GM23338 (cell line): ENCODE results near the gene GABBR1. TPM values are rescaled to one million over a fixed set of nuclear protein-coding genes. Genes with fewer than 3 reads are reported as not detected.

Source experiments
- ATAC-seq: fragments of 200-7000 bp; cut with Tn5 transposase; 3 replicates; pipeline ENCODE4 v1.9.1; 2020
- DNase-seq: peaks from one replicate; pipeline ENCODE4 v3.0.0-alpha.2; 2015; ENCODE audit warnings: low spot score
- H2AFZ ChIP-seq: fragments of 200-600 bp; sonication (generic); 2 replicates; pipeline ENCODE4 v1.8.0; 2016; ENCODE audit warnings: antibody characterized with exemption, mild to moderate bottlenecking, moderate library complexity
- H3F3A ChIP-seq: fragments of 200-600 bp; sonication (generic); replicated peaks from 2 replicates; pipeline ENCODE4 v1.8.0; 2017; ENCODE audit warnings: antibody characterized with exemption, mixed run types, low read depth
- H3K27ac ChIP-seq: fragments of 200-600 bp; sonication (generic); 2 replicates; pipeline ENCODE4 v1.6.1; 2016; ENCODE audit warnings: low read depth
- H3K27me3 ChIP-seq: fragments of 200-600 bp; sonication (generic); 2 replicates; pipeline ENCODE4 v1.8.0; 2016; ENCODE audit warnings: mild to moderate bottlenecking, mixed run types, moderate library complexity; ENCODE audit not compliant: insufficient read depth
- H3K36me3 ChIP-seq: fragments of 200-600 bp; sonication (generic); 2 replicates; pipeline ENCODE4 v1.8.0; 2016; ENCODE audit warnings: mild to moderate bottlenecking; ENCODE audit not compliant: insufficient read depth
- H3K4me1 ChIP-seq: fragments of 200-600 bp; sonication (generic); 2 replicates; pipeline ENCODE4 v1.8.0; 2016; ENCODE audit warnings: mild to moderate bottlenecking, moderate library complexity; ENCODE audit not compliant: insufficient read depth
- H3K4me2 ChIP-seq: fragments of 200-600 bp; sonication (generic); 2 replicates; pipeline ENCODE4 v1.7.1; 2017; ENCODE audit warnings: mixed run types
- H3K4me3 ChIP-seq: fragments of 200-600 bp; sonication (generic); 2 replicates; pipeline ENCODE4 v1.6.1; 2016; ENCODE audit warnings: mixed run types
- H3K79me2 ChIP-seq: fragments of 200-600 bp; sonication (generic); replicated peaks from 2 replicates; pipeline ENCODE4 v1.8.0; 2017; ENCODE audit warnings: mild to moderate bottlenecking; ENCODE audit not compliant: insufficient read depth
- H3K9me2 ChIP-seq: fragments of 200-600 bp; sonication (generic); 2 replicates; pipeline ENCODE4 v1.8.0; 2017; ENCODE audit not compliant: insufficient read depth
- H4K20me1 ChIP-seq: fragments of 200-600 bp; sonication (generic); replicated peaks from 2 replicates; pipeline ENCODE4 v1.8.0; 2017; ENCODE audit warnings: mild to moderate bottlenecking; ENCODE audit not compliant: insufficient read depth
- H3K27ac Mint-ChIP-seq: 2 replicates; pipeline ENCODE4 v1.8.0; 2020; ENCODE audit warnings: inconsistent platforms, mild to moderate bottlenecking, moderate library complexity, mixed read lengths
- H3K27me3 Mint-ChIP-seq: 3 replicates; pipeline ENCODE4 v1.8.0; 2022; ENCODE audit warnings: low read depth, mild to moderate bottlenecking, moderate library complexity, mixed read lengths, inconsistent platforms; ENCODE audit not compliant: insufficient read depth, poor library complexity
- H3K36me3 Mint-ChIP-seq: 3 replicates; pipeline ENCODE4 v1.8.0; 2021; ENCODE audit warnings: low read depth, mild to moderate bottlenecking, inconsistent platforms, moderate library complexity, mixed read lengths
- H3K4me1 Mint-ChIP-seq: 3 replicates; pipeline ENCODE4 v1.8.0; 2020; ENCODE audit warnings: mild to moderate bottlenecking, inconsistent platforms, mixed read lengths
- H3K4me3 Mint-ChIP-seq: 3 replicates; pipeline ENCODE4 v1.8.0; 2021; ENCODE audit warnings: moderate library complexity, mild to moderate bottlenecking, inconsistent platforms, mixed read lengths
- H3K9me3 Mint-ChIP-seq: 3 replicates; pipeline ENCODE4 v1.8.0; 2020; ENCODE audit warnings: moderate library complexity, mild to moderate bottlenecking, inconsistent platforms, mixed read lengths
- EZH2 ChIP-seq: fragments of 200-600 bp; sonication (generic); IDR thresholded peaks from one replicate; pipeline ENCODE4 v1.8.0; 2017; ENCODE audit warnings: antibody characterized with exemption, mild to moderate bottlenecking, low read depth; ENCODE audit not compliant: unreplicated experiment
- EZH2phosphoT487 ChIP-seq: fragments of 200-600 bp; sonication (generic); IDR thresholded peaks from one replicate; pipeline ENCODE4 v1.8.1; 2018; ENCODE audit warnings: antibody characterized with exemption; ENCODE audit not compliant: unreplicated experiment
- JUNB ChIP-seq: IDR thresholded peaks from one replicate; pipeline ENCODE4 v1.6.1; 2016; ENCODE audit warnings: antibody characterized with exemption; ENCODE audit not compliant: unreplicated experiment
- NANOG ChIP-seq: IDR thresholded peaks from 2 replicates; pipeline ENCODE4 v1.6.1; 2016; ENCODE audit warnings: antibody characterized with exemption, borderline replicate concordance
- POLR2AphosphoS5 ChIP-seq: IDR thresholded peaks from 2 replicates; pipeline ENCODE4 v1.6.1; 2016; ENCODE audit warnings: antibody characterized with exemption, low read depth
- STAT1 ChIP-seq: IDR thresholded peaks from one replicate; pipeline ENCODE4 v1.6.1; 2016; ENCODE audit warnings: antibody characterized with exemption; ENCODE audit not compliant: unreplicated experiment
- ZNF114 ChIP-seq: fragments of 250-450 bp; sonication (Bioruptor Pico); IDR thresholded peaks from 2 replicates; pipeline ENCODE4 v1.5.0; 2020; ENCODE audit warnings: mild to moderate bottlenecking, moderate library complexity
- ZNF331 ChIP-seq: fragments of 250-450 bp; sonication (Bioruptor Pico); IDR thresholded peaks from 2 replicates; pipeline ENCODE4 v1.5.0; 2020; ENCODE audit warnings: low read depth, mild to moderate bottlenecking, moderate library complexity
- polyA plus RNA-seq: library from polyadenylated mRNA; unstranded; fragments of >200 nt; fragmentation: Nextera tagmentation; extraction: Ambion mirVana; gene quantifications from 2 replicates; pipeline ENCODE4 v1.2.1, GENCODE V29; 2016
- total RNA-seq: library from RNA; depleted of rRNA; stranded (reverse); fragments of >200 nt; shearing (Covaris generic); gene quantifications from 2 replicates; pipeline ENCODE4 v1.2.3, GENCODE V29; 2014
- TF ChIP-seq, protein P1 (sequence below), 2 experiments: fragments of 200-600 bp in 1 of 2; sonication (generic) in 1 of 2; conservative IDR thresholded peaks; 2 replicates each; pipeline versions ENCODE4 v1.5.1 to v1.6.1; 2016 to 2017; ENCODE audit warnings: antibody characterized with exemption in 2 of 2, low read depth in 2 of 2, mild to moderate bottlenecking in 2 of 2, moderate library complexity in 1 of 2
- TF ChIP-seq, protein P2 (sequence below): IDR thresholded peaks from 2 replicates; pipeline ENCODE4 v1.6.1; 2016; ENCODE audit warnings: antibody characterized with exemption
- TF ChIP-seq, protein P3 (sequence below): IDR thresholded peaks from one replicate; pipeline ENCODE4 v1.6.1; 2018; ENCODE audit warnings: antibody characterized with exemption; ENCODE audit not compliant: unreplicated experiment

Gene GABBR1
- total and polyA plus RNA-seq, 2 experiments from 2014 or later = 42.8 to 78.9 TPM

DNA sequence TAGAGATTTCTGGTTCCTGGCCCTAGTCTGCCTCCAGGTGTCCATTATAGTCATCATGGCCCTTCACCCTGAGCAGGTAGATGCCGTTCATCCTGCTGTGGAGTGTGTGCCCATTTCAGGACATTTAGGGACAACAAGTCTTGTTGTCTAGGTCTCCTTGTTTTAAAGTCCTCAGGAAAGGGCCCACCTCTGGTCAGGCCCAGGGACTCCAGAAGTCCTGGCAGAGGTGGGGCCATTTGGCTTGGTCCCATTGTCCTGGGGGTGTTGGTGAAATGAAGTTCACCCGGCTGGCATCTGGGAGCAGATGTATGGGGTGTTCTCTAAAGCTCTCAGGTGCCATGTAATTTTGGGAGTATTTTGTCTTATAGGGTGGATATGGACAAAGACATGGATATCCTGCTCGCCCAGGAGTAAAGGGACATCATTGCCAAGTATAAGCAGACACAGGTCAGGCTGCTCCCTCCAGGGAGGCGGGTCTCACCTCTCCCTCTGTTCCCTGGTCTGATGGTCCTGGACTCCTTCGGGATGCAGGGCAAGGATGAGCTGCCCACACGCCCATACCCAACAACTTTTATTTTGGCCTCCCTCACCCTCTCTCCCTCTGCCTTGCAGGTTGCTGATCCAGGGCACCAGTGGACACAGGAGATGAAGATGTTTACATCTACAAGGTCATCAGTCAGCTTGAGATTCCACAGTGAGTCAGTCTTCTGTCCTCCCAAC is 113.5 kb downstream of the GABBR1 start (continued):
- TF ChIP-seq, protein P1, sequence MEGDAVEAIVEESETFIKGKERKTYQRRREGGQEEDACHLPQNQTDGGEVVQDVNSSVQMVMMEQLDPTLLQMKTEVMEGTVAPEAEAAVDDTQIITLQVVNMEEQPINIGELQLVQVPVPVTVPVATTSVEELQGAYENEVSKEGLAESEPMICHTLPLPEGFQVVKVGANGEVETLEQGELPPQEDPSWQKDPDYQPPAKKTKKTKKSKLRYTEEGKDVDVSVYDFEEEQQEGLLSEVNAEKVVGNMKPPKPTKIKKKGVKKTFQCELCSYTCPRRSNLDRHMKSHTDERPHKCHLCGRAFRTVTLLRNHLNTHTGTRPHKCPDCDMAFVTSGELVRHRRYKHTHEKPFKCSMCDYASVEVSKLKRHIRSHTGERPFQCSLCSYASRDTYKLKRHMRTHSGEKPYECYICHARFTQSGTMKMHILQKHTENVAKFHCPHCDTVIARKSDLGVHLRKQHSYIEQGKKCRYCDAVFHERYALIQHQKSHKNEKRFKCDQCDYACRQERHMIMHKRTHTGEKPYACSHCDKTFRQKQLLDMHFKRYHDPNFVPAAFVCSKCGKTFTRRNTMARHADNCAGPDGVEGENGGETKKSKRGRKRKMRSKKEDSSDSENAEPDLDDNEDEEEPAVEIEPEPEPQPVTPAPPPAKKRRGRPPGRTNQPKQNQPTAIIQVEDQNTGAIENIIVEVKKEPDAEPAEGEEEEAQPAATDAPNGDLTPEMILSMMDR (conservative IDR thresholded peaks at IDR 0.05; ENCODE audit: low read depth in 2 of 2) = no peak
- TF ChIP-seq, protein P2, sequence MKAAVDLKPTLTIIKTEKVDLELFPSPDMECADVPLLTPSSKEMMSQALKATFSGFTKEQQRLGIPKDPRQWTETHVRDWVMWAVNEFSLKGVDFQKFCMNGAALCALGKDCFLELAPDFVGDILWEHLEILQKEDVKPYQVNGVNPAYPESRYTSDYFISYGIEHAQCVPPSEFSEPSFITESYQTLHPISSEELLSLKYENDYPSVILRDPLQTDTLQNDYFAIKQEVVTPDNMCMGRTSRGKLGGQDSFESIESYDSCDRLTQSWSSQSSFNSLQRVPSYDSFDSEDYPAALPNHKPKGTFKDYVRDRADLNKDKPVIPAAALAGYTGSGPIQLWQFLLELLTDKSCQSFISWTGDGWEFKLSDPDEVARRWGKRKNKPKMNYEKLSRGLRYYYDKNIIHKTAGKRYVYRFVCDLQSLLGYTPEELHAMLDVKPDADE = no peak
- TF ChIP-seq NANOG (no peak), EZH2phosphoT487 (no peak), POLR2AphosphoS5 (no peak)

DNA sequence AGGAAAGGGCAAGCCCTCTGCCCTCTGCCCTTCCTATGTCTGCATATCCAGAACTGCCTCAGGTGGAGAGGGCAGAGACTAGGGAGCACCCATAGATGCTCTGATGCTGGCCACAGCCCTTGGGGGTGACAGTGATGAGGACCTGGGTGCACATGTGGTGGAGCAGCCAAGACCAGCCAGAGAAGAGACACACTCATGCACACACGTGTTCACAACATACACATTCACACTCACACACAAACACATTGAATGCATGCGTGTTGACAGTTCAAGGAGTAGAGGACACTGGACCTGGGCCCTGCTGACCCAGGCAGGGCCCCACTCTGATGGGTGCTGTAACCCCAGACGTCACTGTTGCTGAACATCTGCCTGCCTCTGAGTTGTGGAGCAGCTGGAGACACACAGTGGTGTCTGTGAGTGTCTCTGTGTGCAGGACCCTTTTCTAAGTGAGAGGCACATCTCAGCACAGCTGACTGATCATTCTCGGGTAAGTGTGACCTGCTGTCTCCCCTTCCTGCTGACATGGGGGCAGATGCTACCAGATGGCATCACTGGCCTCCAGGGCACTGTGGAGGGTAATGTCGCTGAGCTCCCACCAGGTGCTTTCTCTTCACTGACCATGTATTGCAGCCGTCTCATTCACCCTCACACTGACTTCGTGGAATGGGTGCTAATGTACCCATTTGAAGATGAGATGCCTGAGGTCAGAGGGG is 115.1 kb downstream of the GABBR1 start:
- Mint-ChIP-seq H3K9me3 (peaks cover 23% of the 10 kb centered on the region), H3K27me3 (peaks cover 2% of the 10 kb centered on the region), H3K36me3 (peaks cover 19% of the 10 kb centered on the region), H3K4me1 (peaks cover 3% of the 10 kb centered on the region; the same call in 1 of the 3 replicates), H3K4me3 (no peak overlapping the region), H3K27ac (no peak overlapping the region)
- no peaks in the 10 kb centered on the region for H4K20me1 ChIP-seq
- DNase-seq (no peak), ATAC-seq (no peak)
- H2AFZ ChIP-seq = no peak overlapping the region
- no peaks in the 10 kb centered on the region for H3K79me2 ChIP-seq
- H3K4me2 ChIP-seq = no peak overlapping the region
- no peaks in the 10 kb centered on the region for H3K27me3 ChIP-seq
- H3K36me3 ChIP-seq = peaks cover 6% of the 10 kb centered on the region
- no peaks in the 10 kb centered on the region for H3F3A ChIP-seq
- no peak overlapping the region for H3K4me3 ChIP-seq
- peaks cover 9% of the 10 kb centered on the region; the same call in 1 of the 2 replicates for H3K9me2 ChIP-seq
- no peak overlapping the region for H3K27ac ChIP-seq
- no peaks in the 10 kb centered on the region for H3K4me1 ChIP-seq
- TF ChIP-seq, protein P3, sequence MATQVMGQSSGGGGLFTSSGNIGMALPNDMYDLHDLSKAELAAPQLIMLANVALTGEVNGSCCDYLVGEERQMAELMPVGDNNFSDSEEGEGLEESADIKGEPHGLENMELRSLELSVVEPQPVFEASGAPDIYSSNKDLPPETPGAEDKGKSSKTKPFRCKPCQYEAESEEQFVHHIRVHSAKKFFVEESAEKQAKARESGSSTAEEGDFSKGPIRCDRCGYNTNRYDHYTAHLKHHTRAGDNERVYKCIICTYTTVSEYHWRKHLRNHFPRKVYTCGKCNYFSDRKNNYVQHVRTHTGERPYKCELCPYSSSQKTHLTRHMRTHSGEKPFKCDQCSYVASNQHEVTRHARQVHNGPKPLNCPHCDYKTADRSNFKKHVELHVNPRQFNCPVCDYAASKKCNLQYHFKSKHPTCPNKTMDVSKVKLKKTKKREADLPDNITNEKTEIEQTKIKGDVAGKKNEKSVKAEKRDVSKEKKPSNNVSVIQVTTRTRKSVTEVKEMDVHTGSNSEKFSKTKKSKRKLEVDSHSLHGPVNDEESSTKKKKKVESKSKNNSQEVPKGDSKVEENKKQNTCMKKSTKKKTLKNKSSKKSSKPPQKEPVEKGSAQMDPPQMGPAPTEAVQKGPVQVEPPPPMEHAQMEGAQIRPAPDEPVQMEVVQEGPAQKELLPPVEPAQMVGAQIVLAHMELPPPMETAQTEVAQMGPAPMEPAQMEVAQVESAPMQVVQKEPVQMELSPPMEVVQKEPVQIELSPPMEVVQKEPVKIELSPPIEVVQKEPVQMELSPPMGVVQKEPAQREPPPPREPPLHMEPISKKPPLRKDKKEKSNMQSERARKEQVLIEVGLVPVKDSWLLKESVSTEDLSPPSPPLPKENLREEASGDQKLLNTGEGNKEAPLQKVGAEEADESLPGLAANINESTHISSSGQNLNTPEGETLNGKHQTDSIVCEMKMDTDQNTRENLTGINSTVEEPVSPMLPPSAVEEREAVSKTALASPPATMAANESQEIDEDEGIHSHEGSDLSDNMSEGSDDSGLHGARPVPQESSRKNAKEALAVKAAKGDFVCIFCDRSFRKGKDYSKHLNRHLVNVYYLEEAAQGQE = no peak
- TF ChIP-seq EZH2phosphoT487 (no peak), EZH2 (no peak), ZNF331 (no peak), JUNB (no peak), NANOG (no peak), ZNF114 (no peak), STAT1 (no peak)
- TF ChIP-seq, protein P2 = no peak
